Ishikawa (cell line): ENCODE measurements around the gene PDE4D.

ENCODE experiments used
- CEBPB ChIP-seq: IDR thresholded peaks from 2 replicates; pipeline ENCODE4 v1.6.1; 2012
- CREB1 ChIP-seq: IDR thresholded peaks from 2 replicates; pipeline ENCODE4 v1.6.1; 2012; ENCODE audit warnings: low read depth
- EGR1 ChIP-seq: IDR thresholded peaks from 2 replicates; pipeline ENCODE4 v1.6.1; 2012
- EP300 ChIP-seq: IDR thresholded peaks from 2 replicates; pipeline ENCODE4 v1.6.1; 2012; ENCODE audit warnings: borderline replicate concordance
- FOXM1 ChIP-seq: IDR thresholded peaks from 2 replicates; pipeline ENCODE4 v1.6.1; 2012; ENCODE audit warnings: low read depth, borderline replicate concordance
- MAX ChIP-seq: IDR thresholded peaks from 2 replicates; pipeline ENCODE4 v1.6.1; 2012
- NFIC ChIP-seq: IDR thresholded peaks from 2 replicates; pipeline ENCODE4 v1.6.1; 2012
- RAD21 ChIP-seq: IDR thresholded peaks from 2 replicates; pipeline ENCODE4 v1.6.1; 2012; ENCODE audit warnings: low read depth
- REST ChIP-seq: IDR thresholded peaks from 2 replicates; pipeline ENCODE4 v1.6.1; 2012; ENCODE audit warnings: low read depth, mild to moderate bottlenecking
- TAF1 ChIP-seq: IDR thresholded peaks from 2 replicates; pipeline ENCODE4 v1.6.1; 2012; ENCODE audit warnings: low read depth, mild to moderate bottlenecking
- TCF12 ChIP-seq: IDR thresholded peaks from 2 replicates; pipeline ENCODE4 v1.6.1; 2012; ENCODE audit warnings: low read depth
- TEAD4 ChIP-seq: IDR thresholded peaks from 2 replicates; pipeline ENCODE4 v1.6.1; 2012
- USF1 ChIP-seq: IDR thresholded peaks from 2 replicates; pipeline ENCODE4 v1.6.1; 2012
- YY1 ChIP-seq: IDR thresholded peaks from 2 replicates; pipeline ENCODE4 v1.6.1; 2012; ENCODE audit warnings: low read depth
- ZBTB7A ChIP-seq: IDR thresholded peaks from 2 replicates; pipeline ENCODE4 v1.6.1; 2012; ENCODE audit warnings: low read depth

PDE4D gene

GRCh38 chr5:59615272-59615671 lies 278.3 kb downstream of the PDE4D start:
- TF ChIP-seq EGR1 (no peak), REST (no peak), ZBTB7A (no peak), EP300 (no peak), CREB1 (no peak), RAD21 (no peak), MAX (no peak), TEAD4 (no peak), TCF12 (no peak), USF1 (no peak), CEBPB (no peak), YY1 (no peak), TAF1 (no peak), NFIC (no peak), FOXM1 (no peak)

GRCh38 chr5:59609501-59610265 lies 283.8 kb downstream of the PDE4D start:
- TF ChIP-seq CEBPB, result no peak
- no peak for TF ChIP-seq TAF1
- TF ChIP-seq USF1, result no peak

- TF ChIP-seq ZBTB7A (no peak), TAF1 (no peak), CREB1 (no peak), RAD21 (no peak), REST (no peak), YY1 (no peak), FOXM1 (no peak), MAX (no peak), EGR1 (no peak), TCF12 (no peak), EP300 (no peak), TEAD4 (no peak), CEBPB (no peak), USF1 (no peak), NFIC (no peak)
Measured at GRCh38 chr5:59608745-59609144, 284.8 kb downstream of the PDE4D start.

- TF ChIP-seq USF1 (no peak), REST (no peak), TAF1 (no peak), MAX (no peak), NFIC (no peak), CEBPB (no peak), EGR1 (no peak), ZBTB7A (no peak), CREB1 (no peak), EP300 (no peak), TCF12 (no peak), FOXM1 (no peak), YY1 (no peak), RAD21 (no peak), TEAD4 (no peak)
Measured at GRCh38 chr5:59607138-59607765, 286.3 kb downstream of the PDE4D start.
